Measurements from ENCODE around the gene POMZP3.
"Not testable (repeated sequence)": the region's sequence is repeated elsewhere in the genome, so short reads cannot be mapped to it uniquely, and the experiment has no call there.

- TF ChIP-seq, protein P1, sequence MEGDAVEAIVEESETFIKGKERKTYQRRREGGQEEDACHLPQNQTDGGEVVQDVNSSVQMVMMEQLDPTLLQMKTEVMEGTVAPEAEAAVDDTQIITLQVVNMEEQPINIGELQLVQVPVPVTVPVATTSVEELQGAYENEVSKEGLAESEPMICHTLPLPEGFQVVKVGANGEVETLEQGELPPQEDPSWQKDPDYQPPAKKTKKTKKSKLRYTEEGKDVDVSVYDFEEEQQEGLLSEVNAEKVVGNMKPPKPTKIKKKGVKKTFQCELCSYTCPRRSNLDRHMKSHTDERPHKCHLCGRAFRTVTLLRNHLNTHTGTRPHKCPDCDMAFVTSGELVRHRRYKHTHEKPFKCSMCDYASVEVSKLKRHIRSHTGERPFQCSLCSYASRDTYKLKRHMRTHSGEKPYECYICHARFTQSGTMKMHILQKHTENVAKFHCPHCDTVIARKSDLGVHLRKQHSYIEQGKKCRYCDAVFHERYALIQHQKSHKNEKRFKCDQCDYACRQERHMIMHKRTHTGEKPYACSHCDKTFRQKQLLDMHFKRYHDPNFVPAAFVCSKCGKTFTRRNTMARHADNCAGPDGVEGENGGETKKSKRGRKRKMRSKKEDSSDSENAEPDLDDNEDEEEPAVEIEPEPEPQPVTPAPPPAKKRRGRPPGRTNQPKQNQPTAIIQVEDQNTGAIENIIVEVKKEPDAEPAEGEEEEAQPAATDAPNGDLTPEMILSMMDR (IDR thresholded peaks at IDR 0.05; ENCODE audit: low read depth, low read length) = not testable (repeated sequence)
- TF ChIP-seq EZH2phosphoT487 (IDR thresholded peaks at IDR 0.05; ENCODE audit: low read depth) = not testable (repeated sequence)
These were observed 51.0 kb downstream of the POMZP3 start for GRCh38 chr7:76575919-76576655.

Measured in OCI-LY3 (cell line).